ENCODE measurements around the gene NISCH.

DNA sequence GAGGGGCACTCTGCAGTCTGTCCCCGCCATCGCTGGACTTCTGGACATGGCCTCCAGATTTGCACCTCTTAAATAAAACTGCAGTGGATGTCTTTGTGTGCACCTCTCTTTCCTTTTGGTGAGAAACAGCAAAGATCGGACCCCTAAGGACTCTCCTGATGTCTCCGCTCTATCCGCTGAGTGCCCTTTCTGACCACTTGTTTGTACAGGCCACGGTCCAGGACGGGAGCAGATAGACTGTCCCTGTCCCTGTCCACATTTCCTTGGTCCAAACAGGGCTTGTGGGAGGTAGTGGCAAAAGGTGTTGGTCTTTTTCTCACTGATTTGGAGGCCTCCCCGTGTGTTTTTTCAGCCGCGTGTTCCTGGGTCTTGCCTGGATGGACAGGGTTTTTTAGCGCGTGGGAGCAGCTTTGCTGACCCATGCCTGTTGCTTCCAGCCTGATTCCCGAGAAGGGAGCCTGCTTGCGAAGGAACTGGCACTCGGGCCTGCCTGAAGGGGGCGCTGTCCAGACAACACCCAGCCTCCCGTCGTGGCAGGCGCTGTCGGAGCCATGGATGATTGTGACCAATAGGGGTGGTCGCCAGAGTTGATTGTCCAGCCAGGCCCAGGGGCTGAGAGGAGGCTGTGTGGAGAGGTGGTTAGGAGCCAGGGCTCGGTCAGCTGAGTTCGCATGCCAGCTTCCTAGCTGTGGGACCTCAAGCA lies 26.6 kb downstream of the NISCH start:
- TF ChIP-seq, protein P1, sequence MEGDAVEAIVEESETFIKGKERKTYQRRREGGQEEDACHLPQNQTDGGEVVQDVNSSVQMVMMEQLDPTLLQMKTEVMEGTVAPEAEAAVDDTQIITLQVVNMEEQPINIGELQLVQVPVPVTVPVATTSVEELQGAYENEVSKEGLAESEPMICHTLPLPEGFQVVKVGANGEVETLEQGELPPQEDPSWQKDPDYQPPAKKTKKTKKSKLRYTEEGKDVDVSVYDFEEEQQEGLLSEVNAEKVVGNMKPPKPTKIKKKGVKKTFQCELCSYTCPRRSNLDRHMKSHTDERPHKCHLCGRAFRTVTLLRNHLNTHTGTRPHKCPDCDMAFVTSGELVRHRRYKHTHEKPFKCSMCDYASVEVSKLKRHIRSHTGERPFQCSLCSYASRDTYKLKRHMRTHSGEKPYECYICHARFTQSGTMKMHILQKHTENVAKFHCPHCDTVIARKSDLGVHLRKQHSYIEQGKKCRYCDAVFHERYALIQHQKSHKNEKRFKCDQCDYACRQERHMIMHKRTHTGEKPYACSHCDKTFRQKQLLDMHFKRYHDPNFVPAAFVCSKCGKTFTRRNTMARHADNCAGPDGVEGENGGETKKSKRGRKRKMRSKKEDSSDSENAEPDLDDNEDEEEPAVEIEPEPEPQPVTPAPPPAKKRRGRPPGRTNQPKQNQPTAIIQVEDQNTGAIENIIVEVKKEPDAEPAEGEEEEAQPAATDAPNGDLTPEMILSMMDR (IDR thresholded peaks at IDR 0.05; ENCODE audit: low read depth, low read length) = peak; percentile 58
- TF ChIP-seq EZH2phosphoT487 (IDR thresholded peaks at IDR 0.05; ENCODE audit: low read depth) = no peak

Measured in OCI-LY3 (cell line).